ENCODE data around the gene SLC18A2.
"Not testable (repeated sequence)": the region's sequence is repeated elsewhere in the genome, so short reads cannot be mapped to it uniquely, and the experiment has no call there.

Gene SLC18A2

GRCh38 chr10:117262291-117262902, 21.5 kb downstream of the SLC18A2 start:
- no peak for DNase-seq

GRCh38 chr10:117262903-117263293, 22.0 kb downstream of the SLC18A2 start:
- DNase-seq: no peak

GRCh38 chr10:117264782-117265181, 23.9 kb downstream of the SLC18A2 start:
- no peak for DNase-seq

- DNase-seq: no peak
Measured at GRCh38 chr10:117266400-117266799, 25.5 kb downstream of the SLC18A2 start.

GRCh38 chr10:117266812-117267211, 25.9 kb downstream of the SLC18A2 start:
- DNase-seq: no peak

GRCh38 chr10:117268258-117268657, 27.3 kb downstream of the SLC18A2 start:
- no peak for DNase-seq

GRCh38 chr10:117268907-117269306, 28.0 kb downstream of the SLC18A2 start:
- no peak for DNase-seq

GRCh38 chr10:117271427-117271826, 30.5 kb downstream of the SLC18A2 start:
- no peak for DNase-seq

- DNase-seq: no peak
Measured at GRCh38 chr10:117272195-117273076, 31.5 kb downstream of the SLC18A2 start.

GRCh38 chr10:117273980-117274379, 33.1 kb downstream of the SLC18A2 start:
- no peak for DNase-seq

- DNase-seq: no peak
Measured at GRCh38 chr10:117274509-117274908, 33.6 kb downstream of the SLC18A2 start.

- no peak for DNase-seq
Measured at GRCh38 chr10:117275121-117275520, 34.2 kb downstream of the SLC18A2 start.

GRCh38 chr10:117277675-117278074, 36.8 kb downstream of the SLC18A2 start:
- DNase-seq: no peak

- DNase-seq: no peak
Measured at GRCh38 chr10:117284716-117285494, 44.0 kb downstream of the SLC18A2 start.

- DNase-seq: not testable (repeated sequence)
Measured at GRCh38 chr10:117290872-117291271, 50.0 kb downstream of the SLC18A2 start.

GRCh38 chr10:117294039-117294645, 53.2 kb downstream of the SLC18A2 start:
- DNase-seq: no peak

GRCh38 chr10:117294735-117295134, 53.8 kb downstream of the SLC18A2 start:
- DNase-seq: no peak

- no peak for DNase-seq
Measured at GRCh38 chr10:117298219-117298618, 57.3 kb downstream of the SLC18A2 start.

GRCh38 chr10:117299435-117299834, 58.5 kb downstream of the SLC18A2 start:
- DNase-seq: no peak

- DNase-seq: no peak
Measured at GRCh38 chr10:117300671-117301070, 59.8 kb downstream of the SLC18A2 start.

GRCh38 chr10:117303451-117303850, 62.5 kb downstream of the SLC18A2 start:
- not testable (repeated sequence) for DNase-seq

- no peak for DNase-seq
Measured at GRCh38 chr10:117306674-117307073, 65.8 kb downstream of the SLC18A2 start.
